ENCODE measurements around the gene CABP1. TPM values are rescaled to one million over a fixed set of nuclear protein-coding genes. Genes with fewer than 3 reads are reported as not detected.
"Not testable (repeated sequence)": the region's sequence is repeated elsewhere in the genome, so short reads cannot be mapped to it uniquely, and the experiment has no call there.

Gene CABP1
- total and polyA plus RNA-seq, 9 of the 15 experiments (the other 6 are each of a cell fraction or from before 2014, with no cell fraction given) = not detected

DNA sequence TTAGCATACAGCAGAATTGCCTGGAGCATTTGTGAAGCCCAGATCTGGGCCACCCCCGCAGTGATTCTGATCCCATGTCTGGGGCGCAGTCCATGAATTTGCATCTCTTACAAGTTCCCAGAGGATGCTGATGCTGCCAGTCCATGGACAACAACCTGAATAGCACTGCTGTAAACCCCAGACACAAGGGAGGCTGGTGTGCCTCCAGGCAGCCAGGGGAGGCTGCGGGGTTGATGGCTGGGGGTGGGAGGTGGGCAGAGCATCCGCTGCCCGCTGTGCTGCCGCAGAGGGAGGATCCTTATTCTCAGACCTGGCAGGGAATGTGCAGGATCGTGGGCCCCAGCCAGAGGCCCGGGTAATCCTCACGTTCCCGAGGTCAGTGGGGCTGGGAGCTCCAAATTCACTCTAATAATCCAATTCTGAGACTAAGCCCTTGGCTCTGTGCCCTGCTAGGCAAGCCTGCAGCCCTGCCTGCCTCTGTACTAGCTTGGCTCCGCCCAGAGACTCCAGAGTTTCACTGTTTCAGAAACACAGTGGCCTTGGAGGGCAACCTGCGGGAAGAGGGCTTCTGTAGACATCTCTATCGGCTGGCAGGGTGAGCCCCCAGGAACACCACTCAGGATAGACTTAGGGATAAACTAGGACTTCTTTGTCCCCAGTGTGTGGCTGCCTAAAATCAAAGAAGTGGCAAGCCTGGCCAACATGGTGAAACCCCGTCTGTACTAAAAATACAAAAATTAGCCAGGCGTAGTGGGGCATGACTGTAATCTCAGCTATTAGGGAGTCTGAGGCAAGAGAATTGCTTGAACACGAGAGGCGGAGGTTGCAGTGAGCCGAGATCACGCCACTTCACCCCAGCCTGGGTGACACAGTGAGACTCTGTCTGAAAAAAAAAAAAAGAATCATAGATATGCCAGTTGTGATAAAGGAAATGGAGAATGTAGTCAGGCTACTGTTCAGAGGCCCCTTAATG, 28.7 kb downstream of the CABP1 start:
- in situ Hi-C loops (cut with MboI) = loop anchor here (25.0 kb wide), 1 partner anchor 332 kb away; the partner anchor contains the start of gene PLA2G1B
- CTCF ChIA-PET (ENCODE audit: low intra/inter-chr PET ratio) = no interaction called here

DNA sequence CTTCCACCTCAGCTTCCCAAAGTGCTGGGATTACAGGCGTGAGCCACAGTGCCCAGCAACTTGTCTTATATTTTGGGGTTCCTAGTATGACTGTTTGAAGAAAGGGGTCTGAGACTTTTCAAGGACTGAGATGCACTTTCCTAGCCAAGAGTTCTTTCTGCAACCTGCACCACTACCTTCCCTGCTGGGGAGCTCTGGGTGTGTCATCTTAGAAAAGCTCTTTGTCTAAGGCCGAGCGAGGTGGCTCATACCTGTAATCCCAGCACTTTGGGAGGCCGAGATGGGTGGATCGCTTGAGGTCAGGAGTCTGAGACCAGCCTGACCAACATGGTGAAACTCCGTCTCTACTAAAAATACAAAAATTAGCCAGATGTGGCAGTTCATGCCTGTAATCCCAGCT, 29.8 kb downstream of the CABP1 start:
- POLR2A ChIA-PET; H3K9me3 ChIP-seq (replicated peaks; ENCODE audit: control insufficient read depth, insufficient read depth, low read depth, low read length); H3K9ac ChIP-seq (ENCODE audit: insufficient read depth in 1 of 2, low read depth in 2 of 2, low read length in 2 of 2); H3K4me2 ChIP-seq (ENCODE audit: insufficient read depth, low read length); H3K4me1 ChIP-seq (replicated peaks in 1 of 2; ENCODE audit: control insufficient read depth in 2 of 2, insufficient read depth in 2 of 2, low read length in 2 of 2); H4K20me1 ChIP-seq (replicated peaks; ENCODE audit: control insufficient read depth, insufficient read depth, low read length); DNase-seq (ENCODE audit: extremely low read depth in 1 of 4, low spot score in 3 of 4); H3K36me3 ChIP-seq (ENCODE audit: control insufficient read depth, insufficient read depth, low read length); H3K27ac ChIP-seq (ENCODE audit: extremely low read depth, low read depth, low read length); ATAC-seq; intact Hi-C loops (cut with micrococcal nuclease); H3K9me1 ChIP-seq (ENCODE audit: control insufficient read depth, insufficient read depth, low read length); CTCF ChIA-PET (ENCODE audit: low intra/inter-chr PET ratio); H2AFZ ChIP-seq (ENCODE audit: low read depth, low read length); H3K79me2 ChIP-seq (ENCODE audit: control insufficient read depth, insufficient read depth, low read length); FAIRE-seq; H3K4me3 ChIP-seq; BruUV-seq (replicated peaks): not testable (repeated sequence)
- H3K27me3 ChIP-seq (ENCODE audit: control insufficient read depth in 2 of 2, insufficient read depth in 2 of 2, low read length in 2 of 2) = peaks cover 34 to 81% of the 10 kb centered on the region in 2 experiments; a peak in 4 of 5 replicates
- in situ Hi-C loops (cut with MboI) = loop anchor here (25.0 kb wide), 1 partner anchor 333 kb away; the partner anchor contains the start of gene PLA2G1B
- WGBS (ENCODE audit: insufficient coverage, low coverage, missing lambda C conversion rate) = 3% methylated on average over 6 of the region's 6 CpGs

More for the DNA sequence above, 28.7 kb downstream of the CABP1 start:
- intact Hi-C loops (cut with micrococcal nuclease) = no loop called here
- no peaks in the 10 kb centered on the region for H4K20me1 ChIP-seq (replicated peaks; ENCODE audit: control insufficient read depth, insufficient read depth, low read length)
- H3K4me3 ChIP-seq = no peak overlapping the region
- peaks cover 0 to 8% of the 10 kb centered on the region in 2 experiments; a peak in 2 of 5 replicates for H3K4me1 ChIP-seq (replicated peaks in 1 of 2; ENCODE audit: control insufficient read depth in 2 of 2, insufficient read depth in 2 of 2, low read length in 2 of 2)
- no peaks in the 10 kb centered on the region for H3K9me3 ChIP-seq (replicated peaks; ENCODE audit: control insufficient read depth, insufficient read depth, low read depth, low read length)
- peaks cover 31 to 75% of the 10 kb centered on the region in 2 experiments; a peak in 4 of 5 replicates for H3K27me3 ChIP-seq (ENCODE audit: control insufficient read depth in 2 of 2, insufficient read depth in 2 of 2, low read length in 2 of 2)
- no peaks in the 10 kb centered on the region for H3K36me3 ChIP-seq (ENCODE audit: control insufficient read depth, insufficient read depth, low read length)
- WGBS (ENCODE audit: insufficient coverage, low coverage, missing lambda C conversion rate) = 4% methylated on average over 16 of the region's 19 CpGs
- no peak overlapping the region for H3K4me2 ChIP-seq (ENCODE audit: insufficient read depth, low read length)
- no peak overlapping the region for H3K9ac ChIP-seq (ENCODE audit: insufficient read depth in 1 of 2, low read depth in 2 of 2, low read length in 2 of 2)
- no peak for FAIRE-seq
- DNase-seq (ENCODE audit: extremely low read depth in 1 of 4, low spot score in 3 of 4) = no peak
- POLR2A ChIA-PET = interaction anchor here (1.4 kb wide), 1 partner anchor 11 kb away, joined by 4 read pairs; no protein-coding TSS in a partner anchor
- no peak overlapping the region for H2AFZ ChIP-seq (ENCODE audit: low read depth, low read length)
- TF ChIP-seq ZNF408 (CRISPR knock-in tag; IDR thresholded peaks at IDR 0.05; ENCODE audit: low read depth) = no peak
- TF ChIP-seq ZNF12 (CRISPR knock-in tag; IDR thresholded peaks at IDR 0.05) = no peak
- TF ChIP-seq DACH1 (IDR thresholded peaks at IDR 0.05; ENCODE audit: partially characterized antibody) = no peak
- TF ChIP-seq, protein P1, sequence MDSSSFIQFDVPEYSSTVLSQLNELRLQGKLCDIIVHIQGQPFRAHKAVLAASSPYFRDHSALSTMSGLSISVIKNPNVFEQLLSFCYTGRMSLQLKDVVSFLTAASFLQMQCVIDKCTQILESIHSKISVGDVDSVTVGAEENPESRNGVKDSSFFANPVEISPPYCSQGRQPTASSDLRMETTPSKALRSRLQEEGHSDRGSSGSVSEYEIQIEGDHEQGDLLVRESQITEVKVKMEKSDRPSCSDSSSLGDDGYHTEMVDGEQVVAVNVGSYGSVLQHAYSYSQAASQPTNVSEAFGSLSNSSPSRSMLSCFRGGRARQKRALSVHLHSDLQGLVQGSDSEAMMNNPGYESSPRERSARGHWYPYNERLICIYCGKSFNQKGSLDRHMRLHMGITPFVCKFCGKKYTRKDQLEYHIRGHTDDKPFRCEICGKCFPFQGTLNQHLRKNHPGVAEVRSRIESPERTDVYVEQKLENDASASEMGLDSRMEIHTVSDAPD (CRISPR knock-in tag; IDR thresholded peaks at IDR 0.05) = no peak
- TF ChIP-seq ZSCAN29 (IDR thresholded peaks at IDR 0.05) = no peak
- TF ChIP-seq, protein P2, sequence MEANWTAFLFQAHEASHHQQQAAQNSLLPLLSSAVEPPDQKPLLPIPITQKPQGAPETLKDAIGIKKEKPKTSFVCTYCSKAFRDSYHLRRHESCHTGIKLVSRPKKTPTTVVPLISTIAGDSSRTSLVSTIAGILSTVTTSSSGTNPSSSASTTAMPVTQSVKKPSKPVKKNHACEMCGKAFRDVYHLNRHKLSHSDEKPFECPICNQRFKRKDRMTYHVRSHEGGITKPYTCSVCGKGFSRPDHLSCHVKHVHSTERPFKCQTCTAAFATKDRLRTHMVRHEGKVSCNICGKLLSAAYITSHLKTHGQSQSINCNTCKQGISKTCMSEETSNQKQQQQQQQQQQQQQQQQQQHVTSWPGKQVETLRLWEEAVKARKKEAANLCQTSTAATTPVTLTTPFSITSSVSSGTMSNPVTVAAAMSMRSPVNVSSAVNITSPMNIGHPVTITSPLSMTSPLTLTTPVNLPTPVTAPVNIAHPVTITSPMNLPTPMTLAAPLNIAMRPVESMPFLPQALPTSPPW (CRISPR knock-in tag; IDR thresholded peaks at IDR 0.05) = no peak
- no peak for TF ChIP-seq NR2F6 (CRISPR knock-in tag; IDR thresholded peaks at IDR 0.05)
- TF ChIP-seq COPS2 (conservative IDR thresholded peaks at IDR 0.05) = no peak
- no peak for TF ChIP-seq TSC22D4 (tag; IDR thresholded peaks at IDR 0.05)
- no peak for TF ChIP-seq ZFPM2 (CRISPR knock-in tag; IDR thresholded peaks at IDR 0.05)
- TF ChIP-seq, protein P3, sequence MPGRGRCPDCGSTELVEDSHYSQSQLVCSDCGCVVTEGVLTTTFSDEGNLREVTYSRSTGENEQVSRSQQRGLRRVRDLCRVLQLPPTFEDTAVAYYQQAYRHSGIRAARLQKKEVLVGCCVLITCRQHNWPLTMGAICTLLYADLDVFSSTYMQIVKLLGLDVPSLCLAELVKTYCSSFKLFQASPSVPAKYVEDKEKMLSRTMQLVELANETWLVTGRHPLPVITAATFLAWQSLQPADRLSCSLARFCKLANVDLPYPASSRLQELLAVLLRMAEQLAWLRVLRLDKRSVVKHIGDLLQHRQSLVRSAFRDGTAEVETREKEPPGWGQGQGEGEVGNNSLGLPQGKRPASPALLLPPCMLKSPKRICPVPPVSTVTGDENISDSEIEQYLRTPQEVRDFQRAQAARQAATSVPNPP (IDR thresholded peaks at IDR 0.05; ENCODE audit: borderline replicate concordance, insufficient read depth, insufficient read length) = no peak
- H3K9me1 ChIP-seq (ENCODE audit: control insufficient read depth, insufficient read depth, low read length) = no peaks in the 10 kb centered on the region
- H3K79me2 ChIP-seq (ENCODE audit: control insufficient read depth, insufficient read depth, low read length) = no peaks in the 10 kb centered on the region
- no peak overlapping the region for H3K27ac ChIP-seq (ENCODE audit: extremely low read depth, low read depth, low read length)
- no peak for ATAC-seq
- BruUV-seq (replicated peaks) = no TSS peak
